Liver (tissue), 3 donors: Measurements from ENCODE around the gene ZIM2.

ENCODE experiments used
- ATF3 ChIP-seq: IDR thresholded peaks from 2 replicates; pipeline ENCODE4 v1.6.1; 2016; ENCODE audit warnings: antibody characterized with exemption
- CTCF ChIP-seq: fragments of 150-350 bp; IDR thresholded peaks from 2 replicates; pipeline ENCODE4 v1.5.1; 2017; ENCODE audit warnings: improper control_type of control experiment, low read depth, low read length; ENCODE audit not compliant: missing input control
- EGR1 ChIP-seq, 2 donors: IDR thresholded peaks; 2 replicates each; pipeline ENCODE4 v1.6.1; 2016 to 2018; ENCODE audit warnings: antibody characterized with exemption in 2 of 2, low read depth in 2 of 2
- FOXA1 ChIP-seq: IDR thresholded peaks from 2 replicates; pipeline ENCODE4 v1.6.1; 2016; ENCODE audit warnings: antibody characterized with exemption
- GABPA ChIP-seq, 2 donors: IDR thresholded peaks in 1 of 2; conservative IDR thresholded peaks in 1 of 2; 2 replicates each; pipeline ENCODE4 v1.6.1; 2016; ENCODE audit warnings: antibody characterized with exemption in 2 of 2, mild to moderate bottlenecking in 1 of 2, moderate library complexity in 1 of 2
- MAX ChIP-seq: IDR thresholded peaks from 2 replicates; pipeline ENCODE4 v1.6.1; 2016; ENCODE audit warnings: antibody characterized with exemption
- RAD21 ChIP-seq, 2 donors: IDR thresholded peaks; 2 replicates each; pipeline ENCODE4 v1.6.1; 2016; ENCODE audit warnings: antibody characterized with exemption in 2 of 2, mild to moderate bottlenecking in 2 of 2
- REST ChIP-seq: IDR thresholded peaks from 2 replicates; pipeline ENCODE4 v1.6.1; 2016; ENCODE audit warnings: antibody characterized with exemption, mild to moderate bottlenecking
- SP1 ChIP-seq: IDR thresholded peaks from 2 replicates; pipeline ENCODE4 v1.6.1; 2018; ENCODE audit warnings: antibody characterized with exemption, mild to moderate bottlenecking
- TAF1 ChIP-seq: conservative IDR thresholded peaks from 2 replicates; pipeline ENCODE4 v1.6.1; 2016; ENCODE audit warnings: antibody characterized with exemption, mild to moderate bottlenecking
- YY1 ChIP-seq: IDR thresholded peaks from 2 replicates; pipeline ENCODE4 v1.6.1; 2016; ENCODE audit warnings: antibody characterized with exemption, mild to moderate bottlenecking
- donor health status: healthy.
- donor health status: healthy.

GRCh38 chr19:56858026-56858425 is 17.5 kb upstream of the ZIM2 start:
- TF ChIP-seq REST (no peak), CTCF (no peak), TAF1 (no peak), GABPA (IDR thresholded peaks at IDR 0.05 in 1 of 2, conservative IDR thresholded peaks at IDR 0.05 in 1 of 2) (no peak), ATF3 (no peak), RAD21 (IDR thresholded peaks at IDR 0.05) (no peak), MAX (no peak), YY1 (no peak), SP1 (no peak), FOXA1 (no peak), EGR1 (IDR thresholded peaks at IDR 0.05; ENCODE audit: low read depth in 2 of 2) (no peak)
